ENCODE measurements around the gene CNTN4.
"Not testable (repeated sequence)": the region's sequence is repeated elsewhere in the genome, so short reads cannot be mapped to it uniquely, and the experiment has no call there.

The CNTN4 gene

GRCh38 chr3:2098398-2099027 lies at the start of gene CNTN4:
CNTN4 (plus strand) TSS chr3:2098866.
- no peak for DNase-seq

GRCh38 chr3:2061360-2061759 lies 37.3 kb upstream of the CNTN4 start:
- DNase-seq, result no peak

- no peak for DNase-seq
Measured at GRCh38 chr3:2071531-2071930, 27.1 kb upstream of the CNTN4 start.

GRCh38 chr3:2078821-2079220 lies 19.8 kb upstream of the CNTN4 start:
- DNase-seq, result no peak

- DNase-seq, result no peak
Measured at GRCh38 chr3:2082871-2083480, 15.7 kb upstream of the CNTN4 start.

GRCh38 chr3:2083558-2083957 lies 15.1 kb upstream of the CNTN4 start:
- not testable (repeated sequence) for DNase-seq

GRCh38 chr3:2090095-2090911 lies 8.4 kb upstream of the CNTN4 start:
- no peak for DNase-seq

GRCh38 chr3:2092758-2093157 lies 5.9 kb upstream of the CNTN4 start:
- DNase-seq, result no peak

GRCh38 chr3:2094941-2095340 lies 3.7 kb upstream of the CNTN4 start:
- DNase-seq, result no peak

GRCh38 chr3:2096216-2096615 lies 2.5 kb upstream of the CNTN4 start:
- no peak for DNase-seq

GRCh38 chr3:2097641-2098191 lies 950 bp upstream of the CNTN4 start:
- DNase-seq, result no peak

- DNase-seq, result no peak
Measured at GRCh38 chr3:2099028-2099671, 484 bp downstream of the CNTN4 start.

- no peak for DNase-seq
Measured at GRCh38 chr3:2099779-2100191, 1.1 kb downstream of the CNTN4 start.

GRCh38 chr3:2106438-2106837 lies 7.8 kb downstream of the CNTN4 start:
- no peak for DNase-seq

GRCh38 chr3:2110597-2111117 lies 12.0 kb downstream of the CNTN4 start:
- no peak for DNase-seq

GRCh38 chr3:2114617-2115275 lies 16.1 kb downstream of the CNTN4 start:
- no peak for DNase-seq

GRCh38 chr3:2130726-2131125 lies 32.1 kb downstream of the CNTN4 start:
- DNase-seq, result no peak

GRCh38 chr3:2133146-2133545 lies 34.5 kb downstream of the CNTN4 start:
- DNase-seq, result no peak

GRCh38 chr3:2137651-2138050 lies 39.0 kb downstream of the CNTN4 start:
- DNase-seq, result no peak

- DNase-seq, result no peak
Measured at GRCh38 chr3:2141482-2141881, 42.8 kb downstream of the CNTN4 start.

- no peak for DNase-seq
Measured at GRCh38 chr3:2148561-2149340, 50.1 kb downstream of the CNTN4 start.

GRCh38 chr3:2153053-2153452 lies 54.4 kb downstream of the CNTN4 start:
- DNase-seq, result no peak

All from DMS 273 treated with DMSO at 0.1 percent for 48 hours (cell line).